Ectodermal cell (in vitro differentiated cells): Measurements from ENCODE around the gene NATD1.
"Not testable (repeated sequence)": the region's sequence is repeated elsewhere in the genome, so short reads cannot be mapped to it uniquely, and the experiment has no call there.

Experiments used
- H3K27ac ChIP-seq: 2 replicates; pipeline ENCODE4 v1.7.0; 2013; ENCODE audit warnings: mild to moderate bottlenecking, low read depth, low read length; ENCODE audit not compliant: insufficient read depth, poor library complexity, severe bottlenecking
- H3K27me3 ChIP-seq: 2 replicates; pipeline ENCODE4 v1.7.0; 2013; ENCODE audit warnings: mild to moderate bottlenecking, low read length; ENCODE audit not compliant: insufficient read depth, control insufficient read depth, poor library complexity, severe bottlenecking
- H3K36me3 ChIP-seq: one replicate; pipeline ENCODE4 v1.7.0; 2013; ENCODE audit warnings: low read length; ENCODE audit not compliant: control insufficient read depth, insufficient read depth
- H3K4me1 ChIP-seq: one replicate; pipeline ENCODE4 v1.7.0; 2013; ENCODE audit warnings: low read length; ENCODE audit not compliant: control insufficient read depth, insufficient read depth
- H3K4me3 ChIP-seq: 2 replicates; pipeline ENCODE4 v1.7.0; 2013; ENCODE audit warnings: low read depth, low read length, control low read depth; ENCODE audit not compliant: insufficient read depth
- H3K9me3 ChIP-seq: 2 replicates; pipeline ENCODE4 v1.7.0; 2013; ENCODE audit warnings: mild to moderate bottlenecking, low read length, moderate library complexity; ENCODE audit not compliant: control insufficient read depth
- WGBS, 2 experiments: methylation state at CpG; one replicate each; pipeline ENCODE4 v1.1.7; 2013; ENCODE audit warnings: missing lambda C conversion rate in 2 of 2; 5-methylcytosine and 5-hydroxymethylcytosine counted together

The NATD1 gene

GRCh38 chr17:21192414-21192813, 60.8 kb downstream of the NATD1 start:
- H3K27ac ChIP-seq, H3K9me3 ChIP-seq, H3K4me3 ChIP-seq, H3K4me1 ChIP-seq, H3K27me3 ChIP-seq: not testable (repeated sequence)
- WGBS, 2 experiments, result 93 to 94% methylated on average over 7 of the region's 7 CpGs
- H3K36me3 ChIP-seq, result peaks cover 10% of the 10 kb centered on the region

DNA sequence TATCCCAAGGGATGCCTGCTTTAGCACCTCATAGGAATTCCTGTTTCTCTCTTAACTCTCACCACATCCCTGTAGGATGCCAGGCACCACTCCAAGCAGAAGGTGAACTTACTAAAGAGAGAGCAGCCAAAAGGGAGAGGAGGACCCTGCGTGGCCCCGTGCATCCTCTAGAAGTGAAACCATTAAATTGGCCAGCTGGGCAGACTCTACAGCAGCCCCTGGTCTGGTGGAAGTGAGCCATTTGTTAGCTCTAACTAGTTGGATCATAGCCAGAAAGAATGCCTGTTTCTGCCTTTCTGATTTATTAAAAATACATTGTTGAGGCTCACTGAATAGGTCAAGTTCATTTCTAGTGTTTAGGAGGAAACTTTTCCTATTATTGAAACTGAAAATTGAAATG, 61.5 kb downstream of the NATD1 start:
- no peaks in the 10 kb centered on the region for H3K4me1 ChIP-seq
- no peak overlapping the region for H3K27ac ChIP-seq
- no peaks in the 10 kb centered on the region for H3K9me3 ChIP-seq
- WGBS, 2 experiments, result 94 to 95% methylated on average over 2 of the region's 2 CpGs
- H3K27me3 ChIP-seq, result no peaks in the 10 kb centered on the region
- H3K36me3 ChIP-seq, result peaks cover 8% of the 10 kb centered on the region
- H3K4me3 ChIP-seq, result no peak overlapping the region

GRCh38 chr17:21190078-21190477, 63.1 kb downstream of the NATD1 start:
- peaks cover 12% of the 10 kb centered on the region for H3K36me3 ChIP-seq
- no peaks in the 10 kb centered on the region for H3K27me3 ChIP-seq
- WGBS, 2 experiments, result 94 to 95% methylated on average over 6 of the region's 6 CpGs
- no peak overlapping the region for H3K4me3 ChIP-seq
- no peaks in the 10 kb centered on the region for H3K9me3 ChIP-seq
- H3K4me1 ChIP-seq, result no peaks in the 10 kb centered on the region
- no peak overlapping the region for H3K27ac ChIP-seq

DNA sequence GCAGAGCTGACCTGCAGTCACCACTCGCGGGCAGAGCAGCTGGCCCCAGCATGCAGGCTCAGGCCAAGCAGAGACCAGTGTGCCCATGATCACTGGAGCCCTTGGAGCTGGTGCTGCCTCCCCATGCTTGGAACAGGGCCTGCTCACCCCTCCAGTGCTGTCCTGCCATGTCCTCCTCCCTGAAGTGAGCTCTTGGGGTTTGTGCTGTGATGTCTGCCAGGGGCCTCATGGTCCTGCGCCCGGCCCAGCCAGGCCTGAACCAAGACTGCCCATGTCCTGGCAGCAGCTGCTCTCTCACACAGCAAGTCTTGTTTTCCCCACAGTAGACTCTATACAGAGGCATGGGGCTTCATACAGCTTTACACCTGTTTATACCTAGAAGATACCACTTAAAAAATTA, 63.8 kb downstream of the NATD1 start:
- H3K4me1 ChIP-seq, result no peaks in the 10 kb centered on the region
- peaks cover 17% of the 10 kb centered on the region for H3K36me3 ChIP-seq
- no peak overlapping the region for H3K27ac ChIP-seq
- H3K27me3 ChIP-seq, result no peaks in the 10 kb centered on the region
- 94% methylated on average over 4 of the region's 4 CpGs for WGBS, 2 experiments
- no peaks in the 10 kb centered on the region for H3K9me3 ChIP-seq
- no peak overlapping the region for H3K4me3 ChIP-seq
